SK-N-SH treated with all-trans-retinoic acid at 6 μM for 48 hours (cell line): ENCODE measurements around the gene ZNF362.

ENCODE experiments used
- ATAC-seq: fragments of 200-7000 bp; cut with Tn5 transposase; 3 replicates; pipeline ENCODE4 v1.9.1; 2020; ENCODE audit warnings: mild to moderate bottlenecking, moderate library complexity
- ARNTL ChIP-seq: fragments of 450-650 bp; formaldehyde crosslinking; IDR thresholded peaks from 2 replicates; pipeline ENCODE4 v1.5.0; 2020; ENCODE audit warnings: low read depth, mild to moderate bottlenecking, moderate library complexity, borderline replicate concordance
- BACH2 ChIP-seq: fragments of 250-450 bp; sonication (Bioruptor Pico); IDR thresholded peaks from 2 replicates; pipeline ENCODE4 v1.9.0; 2021; ENCODE audit warnings: mild to moderate bottlenecking, borderline replicate concordance
- CREB5 ChIP-seq: fragments of 250-450 bp; sonication (Bioruptor Pico); IDR thresholded peaks from 2 replicates; pipeline ENCODE4 v1.5.1; 2020; ENCODE audit warnings: low read depth, mild to moderate bottlenecking, moderate library complexity
- CSDC2 ChIP-seq: fragments of 250-450 bp; sonication (Bioruptor Pico); IDR thresholded peaks from 2 replicates; pipeline ENCODE4 v1.5.0; 2020; ENCODE audit warnings: mild to moderate bottlenecking, moderate library complexity
- CSRNP3 ChIP-seq: fragments of 250-450 bp; sonication (Bioruptor Pico); IDR thresholded peaks from 2 replicates; pipeline ENCODE4 v1.5.1; 2021; ENCODE audit warnings: mild to moderate bottlenecking, moderate library complexity
- ESRRG ChIP-seq: fragments of 250-450 bp; sonication (Bioruptor Pico); IDR thresholded peaks from 2 replicates; pipeline ENCODE4 v1.6.1; 2021; ENCODE audit warnings: mild to moderate bottlenecking
- GLIS3 ChIP-seq: fragments of 250-450 bp; sonication (Bioruptor Pico); IDR thresholded peaks from 2 replicates; pipeline ENCODE4 v1.5.0; 2020; ENCODE audit warnings: mild to moderate bottlenecking, moderate library complexity
- ISL1 ChIP-seq: fragments of 250-450 bp; sonication (Bioruptor Pico); IDR thresholded peaks from 2 replicates; pipeline ENCODE4 v2.1.2; 2022; ENCODE audit warnings: mild to moderate bottlenecking, moderate library complexity
- OSR1 ChIP-seq: fragments of 250-450 bp; sonication (Bioruptor Pico); IDR thresholded peaks from 2 replicates; pipeline ENCODE4 v1.8.0; 2022; ENCODE audit warnings: moderate library complexity, mild to moderate bottlenecking, inconsistent platforms
- PATZ1 ChIP-seq: fragments of 250-450 bp; sonication (Bioruptor Pico); IDR thresholded peaks from 2 replicates; pipeline ENCODE4 v1.8.0; 2020; ENCODE audit warnings: mild to moderate bottlenecking, moderate library complexity, borderline replicate concordance
- POU6F1 ChIP-seq: fragments of 250-450 bp; sonication (Bioruptor Pico); IDR thresholded peaks from 2 replicates; pipeline ENCODE4 v1.8.0; 2021; ENCODE audit warnings: low read depth, mild to moderate bottlenecking, moderate library complexity, borderline replicate concordance
- PPARA ChIP-seq: fragments of 250-450 bp; sonication (Bioruptor Pico); IDR thresholded peaks from 2 replicates; pipeline ENCODE4 v1.5.0; 2020; ENCODE audit warnings: mild to moderate bottlenecking, borderline replicate concordance
- RARB ChIP-seq: fragments of 250-450 bp; sonication (Bioruptor Pico); IDR thresholded peaks from 2 replicates; pipeline ENCODE4 v1.8.0; 2021; ENCODE audit warnings: mild to moderate bottlenecking, moderate library complexity
- TOX ChIP-seq: fragments of 250-450 bp; sonication (Bioruptor Pico); IDR thresholded peaks from 2 replicates; pipeline ENCODE4 v1.8.0; 2021; ENCODE audit warnings: mild to moderate bottlenecking, moderate library complexity, borderline replicate concordance
- TSHZ2 ChIP-seq: fragments of 250-450 bp; sonication (Bioruptor Pico); IDR thresholded peaks from 2 replicates; pipeline ENCODE4 v1.5.0; 2020; ENCODE audit warnings: mild to moderate bottlenecking, moderate library complexity
- ZC3H10 ChIP-seq: fragments of 250-450 bp; sonication (Bioruptor Pico); IDR thresholded peaks from 2 replicates; pipeline ENCODE4 v1.5.1; 2021; ENCODE audit warnings: mild to moderate bottlenecking, moderate library complexity
- ZFP3 ChIP-seq: fragments of 250-450 bp; sonication (Bioruptor Pico); IDR thresholded peaks from 2 replicates; pipeline ENCODE4 v1.5.0; 2020; ENCODE audit warnings: mild to moderate bottlenecking, moderate library complexity
- ZFP30 ChIP-seq: fragments of 450-650 bp; formaldehyde crosslinking; IDR thresholded peaks from 2 replicates; pipeline ENCODE4 v1.5.0; 2022; ENCODE audit warnings: mild to moderate bottlenecking, moderate library complexity
- ZNF565 ChIP-seq: fragments of 450-650 bp; formaldehyde crosslinking; conservative IDR thresholded peaks from 2 replicates; pipeline ENCODE4 v1.5.0; 2020; ENCODE audit warnings: low read depth, mild to moderate bottlenecking, moderate library complexity
- ZNF70 ChIP-seq: fragments of 450-650 bp; formaldehyde crosslinking; IDR thresholded peaks from 2 replicates; pipeline ENCODE4 v1.5.0; 2020; ENCODE audit warnings: mild to moderate bottlenecking, moderate library complexity
- ZNF8 ChIP-seq: fragments of 450-650 bp; formaldehyde crosslinking; IDR thresholded peaks from 2 replicates; pipeline ENCODE4 v1.5.0; 2020; ENCODE audit warnings: mild to moderate bottlenecking, moderate library complexity

Gene ZNF362

GRCh38 chr1:33273961-33274371 is 17.7 kb downstream of the ZNF362 start:
- ATAC-seq: no peak
- TF ChIP-seq OSR1 (CRISPR knock-in tag) (no peak), BACH2 (CRISPR knock-in tag) (no peak), ARNTL (CRISPR knock-in tag) (no peak)
- TF ChIP-seq, all 23 proteins: peak for 0

- ATAC-seq: no peak
These were observed 18.2 kb downstream of the ZNF362 start for GRCh38 chr1:33274446-33274845.

GRCh38 chr1:33275195-33275594 is 18.9 kb downstream of the ZNF362 start:
- ATAC-seq: no peak
- no peak for TF ChIP-seq CREB5 (CRISPR knock-in tag)
- no peak for TF ChIP-seq CSDC2 (CRISPR knock-in tag)
- no peak for TF ChIP-seq ESRRG (CRISPR knock-in tag)
- TF ChIP-seq PATZ1 (CRISPR knock-in tag): no peak
- TF ChIP-seq TSHZ2 (CRISPR knock-in tag): no peak
- TF ChIP-seq RARB: no peak
- no peak for TF ChIP-seq ZNF8 (CRISPR knock-in tag)
- no peak for TF ChIP-seq OSR1 (CRISPR knock-in tag)
- no peak for TF ChIP-seq BACH2 (CRISPR knock-in tag)
- TF ChIP-seq ZC3H10 (CRISPR knock-in tag): no peak
- no peak for TF ChIP-seq ZNF70 (CRISPR knock-in tag)
- no peak for TF ChIP-seq ISL1 (CRISPR knock-in tag)

More at GRCh38 chr1:33274446-33274845, 18.2 kb downstream of the ZNF362 start:
- no peak for TF ChIP-seq RARB
- TF ChIP-seq TSHZ2 (CRISPR knock-in tag): no peak
- TF ChIP-seq ZNF70 (CRISPR knock-in tag): no peak
- TF ChIP-seq ZNF565 (CRISPR knock-in tag): no peak
- TF ChIP-seq ZFP3 (CRISPR knock-in tag): no peak
- no peak for TF ChIP-seq OSR1 (CRISPR knock-in tag)
- TF ChIP-seq ISL1 (CRISPR knock-in tag): no peak
- no peak for TF ChIP-seq ZC3H10 (CRISPR knock-in tag)
- no peak for TF ChIP-seq PPARA (CRISPR knock-in tag)
- TF ChIP-seq CSDC2 (CRISPR knock-in tag): no peak
- no peak for TF ChIP-seq ESRRG (CRISPR knock-in tag)
- TF ChIP-seq ZFP30 (CRISPR knock-in tag): no peak
- TF ChIP-seq CSRNP3: no peak
- TF ChIP-seq GLIS3 (CRISPR knock-in tag): no peak
- no peak for TF ChIP-seq ARNTL (CRISPR knock-in tag)
- no peak for TF ChIP-seq TOX (CRISPR knock-in tag)
- no peak for TF ChIP-seq BACH2 (CRISPR knock-in tag)
- no peak for TF ChIP-seq ZNF8 (CRISPR knock-in tag)
- no peak for TF ChIP-seq POU6F1
- TF ChIP-seq, all 23 proteins: peak for 0
